A549 treated with GW870086 at 1 μM for 4 hours (cell line): ENCODE data around the gene NOTCH3. TPM values are rescaled to one million over a fixed set of nuclear protein-coding genes. Genes with fewer than 3 reads are reported as not detected.

ENCODE experiments used
- total RNA-seq: library from RNA; stranded (reverse); fragments of 200-300 nt; extraction: Qiagen RNA extraction; gene quantifications from 5 replicates; pipeline ENCODE4 v1.2.3, GENCODE V29; 2022; ENCODE audit warnings: low read depth

NOTCH3 gene
- 12.5 to 20.8 TPM (median 19.1 TPM) in 5 replicates for total RNA-seq

DNA sequence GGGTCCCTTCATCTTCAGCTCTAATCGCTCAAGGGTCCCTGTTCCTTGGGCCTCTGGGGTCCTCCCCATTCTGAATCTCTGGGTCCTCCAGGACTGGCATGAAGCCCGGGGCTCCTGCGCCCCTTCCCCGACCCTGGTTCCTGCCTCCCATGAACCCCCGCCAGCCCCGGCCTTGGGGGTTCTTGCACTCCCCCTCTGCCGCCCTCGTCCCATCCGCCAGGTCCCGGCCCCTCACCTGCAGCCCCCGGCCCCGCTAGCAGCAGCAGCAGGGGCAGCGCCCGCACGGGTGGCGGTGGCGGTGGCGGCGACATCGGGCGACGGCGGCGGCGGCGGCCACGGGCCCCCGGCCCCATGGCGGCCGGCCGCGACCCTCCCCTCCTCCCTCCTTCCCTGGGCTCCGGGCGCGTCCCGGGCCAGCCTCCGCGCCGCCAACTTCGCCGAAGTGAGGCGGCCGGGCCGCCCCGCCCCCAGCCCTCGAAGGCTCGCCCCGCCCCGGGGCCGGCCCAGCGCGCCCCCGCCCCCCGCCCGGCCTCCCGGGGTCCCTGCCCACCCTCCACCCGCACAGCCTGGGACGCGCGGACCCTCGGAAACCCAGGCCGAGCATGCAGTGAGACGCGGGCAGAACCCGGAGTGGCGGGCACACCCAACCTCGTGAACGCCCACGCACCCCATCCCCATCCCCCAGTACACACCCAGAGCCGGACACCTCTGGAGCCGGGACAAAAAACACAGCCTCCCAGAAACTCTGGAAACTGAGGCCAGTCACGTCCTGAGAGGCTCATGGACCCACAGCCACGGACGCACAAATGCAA lies at the start of gene NOTCH3:
TSS of gene NOTCH3 (minus strand) at position 443 of the 812 bp plus-strand sequence. CDS start at position 353, 90 bp downstream.

Other genes with a start within 250 kb of the NOTCH3 start
- not detected in 5 replicates for gene SLC1A6, start 221.1 kb downstream of the NOTCH3 start, total RNA-seq
- not detected in 5 replicates for gene CASP14, start 151.5 kb downstream of the NOTCH3 start, total RNA-seq
- gene OR1I1, start 118.8 kb downstream of the NOTCH3 start, total RNA-seq = not detected in 5 replicates
- 14.6 to 18.5 TPM (median 17.3 TPM) in 5 replicates for gene SYDE1, start 93.6 kb downstream of the NOTCH3 start, total RNA-seq
- gene EPHX3, start 31.5 kb upstream of the NOTCH3 start, total RNA-seq = 0.15 TPM in 1 of 5 replicates, not detected in the others
- 20.8 to 29.3 TPM (median 27.6 TPM) in 5 replicates for gene BRD4, start 131.5 kb upstream of the NOTCH3 start, total RNA-seq
- 14.6 to 18.0 TPM (median 17.0 TPM) in 5 replicates for gene AKAP8, start 178.8 kb upstream of the NOTCH3 start, total RNA-seq
- gene AKAP8L, start 218.0 kb upstream of the NOTCH3 start, total RNA-seq = 35.5 to 38.0 TPM (median 36.0 TPM) in 5 replicates
- gene WIZ, start 249.0 kb upstream of the NOTCH3 start, total RNA-seq = 15.0 to 24.2 TPM (median 21.1 TPM) in 5 replicates